ENCODE measurements around the gene MYO16.

DNA sequence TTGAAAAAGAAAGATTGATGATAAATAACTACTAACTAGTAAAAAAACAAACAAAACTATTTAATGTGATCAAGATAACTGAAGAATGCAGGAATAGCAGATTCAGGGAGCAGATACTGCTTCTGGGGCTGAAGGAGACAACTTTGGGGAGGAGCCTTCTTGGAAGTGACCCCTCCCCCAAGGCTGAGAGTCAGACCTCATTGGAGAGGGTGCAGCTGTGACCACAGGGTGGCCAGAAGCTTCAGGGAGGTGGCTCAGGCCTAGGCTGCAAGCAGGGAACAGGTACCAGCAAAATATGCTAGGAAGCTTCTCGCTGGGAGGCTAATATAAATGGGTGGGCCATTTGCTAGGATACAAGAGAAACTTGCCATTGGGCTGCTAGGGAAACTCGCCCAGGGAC is 149.9 kb downstream of the MYO16 start:
- TF ChIP-seq GATA3 (IDR thresholded peaks at IDR 0.05; ENCODE audit: low read depth, low read length), result no peak
- TF ChIP-seq GATA2 (IDR thresholded peaks at IDR 0.05; ENCODE audit: low read depth, low read length), result no peak
